HepG2 (cell line): ENCODE measurements around the gene NABP1. TPM values are rescaled to one million over a fixed set of nuclear protein-coding genes. Genes with fewer than 3 reads are reported as not detected.

ENCODE experiments used
- CREBL2 ChIP-seq: sonication (generic); formaldehyde crosslinking; IDR thresholded peaks from 2 replicates; pipeline ENCODE4 v1.8.1; 2023; ENCODE audit warnings: missing genetic modification reagents, mild to moderate bottlenecking, borderline replicate concordance
- ELK4 ChIP-seq: sonication (generic); formaldehyde crosslinking; IDR thresholded peaks from 2 replicates; pipeline ENCODE4 v1.9.0; 2021; ENCODE audit warnings: missing genetic modification reagents, borderline replicate concordance
- GATA4 ChIP-seq: sonication (generic); IDR thresholded peaks from 2 replicates; pipeline ENCODE4 v1.6.1; 2016; ENCODE audit warnings: antibody characterized with exemption, low read depth, borderline replicate concordance
- KDM5B ChIP-seq: sonication (generic); formaldehyde crosslinking; IDR thresholded peaks from 2 replicates; pipeline ENCODE4 v1.4.0; 2020; ENCODE audit warnings: missing genetic modification reagents, mild to moderate bottlenecking, borderline replicate concordance
- LCORL ChIP-seq, 2 experiments: fragments of 450-650 bp in 1 of 2; sonication (generic) in 1 of 2; formaldehyde crosslinking in 1 of 2; IDR thresholded peaks; 2 replicates each; pipeline versions ENCODE4 v1.5.0 to v1.6.1; 2017 to 2020; ENCODE audit warnings: antibody characterized with exemption in 1 of 2, missing genetic modification reagents in 1 of 2
- MATR3 ChIP-seq: sonication (generic); formaldehyde crosslinking; IDR thresholded peaks from 2 replicates; pipeline ENCODE4 v1.4.0; 2020; ENCODE audit warnings: missing genetic modification reagents
- MIER2 ChIP-seq: IDR thresholded peaks from 2 replicates; pipeline ENCODE4 v1.6.1; 2016; ENCODE audit warnings: missing biosample characterization, missing genetic modification reagents
- PAX8 ChIP-seq: sonication (generic); formaldehyde crosslinking; IDR thresholded peaks from 2 replicates; pipeline ENCODE4 v1.8.0; 2022; ENCODE audit warnings: mild to moderate bottlenecking, missing genetic modification reagents, borderline replicate concordance
- PHF20 ChIP-seq: sonication (generic); formaldehyde crosslinking; IDR thresholded peaks from 2 replicates; pipeline ENCODE4 v1.5.0; 2020; ENCODE audit warnings: mild to moderate bottlenecking, missing genetic modification reagents
- TFDP2 ChIP-seq: sonication (generic); formaldehyde crosslinking; IDR thresholded peaks from 2 replicates; pipeline ENCODE4 v1.4.0; 2020; ENCODE audit warnings: missing genetic modification reagents
- ZBTB14 ChIP-seq: sonication (generic); formaldehyde crosslinking; IDR thresholded peaks from 2 replicates; pipeline ENCODE4 v1.4.0; 2020; ENCODE audit warnings: missing genetic modification reagents
- ZBTB44 ChIP-seq: sonication (generic); formaldehyde crosslinking; IDR thresholded peaks from 2 replicates; pipeline ENCODE4 v1.4.0; 2020; ENCODE audit warnings: missing genetic modification reagents
- ZFP37 ChIP-seq: sonication (generic); formaldehyde crosslinking; IDR thresholded peaks from 2 replicates; pipeline ENCODE4 v1.4.0; 2020; ENCODE audit warnings: missing genetic modification reagents, borderline replicate concordance
- ZFP62 ChIP-seq: sonication (generic); formaldehyde crosslinking; IDR thresholded peaks from 2 replicates; pipeline ENCODE4 v1.4.0; 2020; ENCODE audit warnings: missing genetic modification reagents
- ZKSCAN5 ChIP-seq: sonication (generic); formaldehyde crosslinking; IDR thresholded peaks from 2 replicates; pipeline ENCODE4 v1.5.1; 2020; ENCODE audit warnings: mild to moderate bottlenecking, missing genetic modification reagents
- ZNF205 ChIP-seq: IDR thresholded peaks from 2 replicates; pipeline ENCODE4 v1.6.1; 2018; ENCODE audit warnings: missing biosample characterization, missing genetic modification reagents
- ZNF253 ChIP-seq: sonication (generic); formaldehyde crosslinking; IDR thresholded peaks from 2 replicates; pipeline ENCODE4 v1.8.0; 2022; ENCODE audit warnings: mild to moderate bottlenecking, missing genetic modification reagents, borderline replicate concordance
- ZNF441 ChIP-seq: sonication (generic); formaldehyde crosslinking; IDR thresholded peaks from 2 replicates; pipeline ENCODE4 v1.7.0; 2021; ENCODE audit warnings: missing genetic modification reagents, borderline replicate concordance
- ZNF550 ChIP-seq: sonication (generic); formaldehyde crosslinking; IDR thresholded peaks from 2 replicates; pipeline ENCODE4 v1.4.0; 2020; ENCODE audit warnings: mild to moderate bottlenecking, missing genetic modification reagents, borderline replicate concordance
- ZNF615 ChIP-seq: sonication (generic); formaldehyde crosslinking; IDR thresholded peaks from 2 replicates; pipeline ENCODE4 v1.5.0; 2020; ENCODE audit warnings: mild to moderate bottlenecking, missing genetic modification reagents, borderline replicate concordance
- ZNF616 ChIP-seq: sonication (generic); formaldehyde crosslinking; IDR thresholded peaks from 2 replicates; pipeline ENCODE4 v1.5.0; 2020; ENCODE audit warnings: low read depth, mild to moderate bottlenecking, missing genetic modification reagents
- ZSCAN21 ChIP-seq: sonication (generic); formaldehyde crosslinking; IDR thresholded peaks from 2 replicates; pipeline ENCODE4 v1.8.0; 2022; ENCODE audit warnings: mild to moderate bottlenecking, missing genetic modification reagents, moderate library complexity, borderline replicate concordance
- ZZZ3 ChIP-seq: sonication (generic); formaldehyde crosslinking; IDR thresholded peaks from 2 replicates; pipeline ENCODE4 v1.4.0; 2020; ENCODE audit warnings: missing genetic modification reagents, mild to moderate bottlenecking, borderline replicate concordance
- polyA plus RNA-seq, 8 experiments: library from polyadenylated mRNA; depleted of rRNA in 3 of 8; stranded (reverse) in 7 of 8; unstranded in 1 of 8; fragments of >200 nt; fragmentation: Illumina TruSeq in 4 of 8; extraction: Trizol in 4 of 8; gene quantifications; 2 replicates each; pipeline versions ENCODE4 v1.2.1 to v1.2.3, GENCODE V29; 2011 to 2016; ENCODE audit warnings: low read depth in 4 of 8, missing spikeins in 1 of 8, mixed read lengths in 1 of 8; ENCODE audit not compliant: insufficient read depth in 1 of 8
- total RNA-seq, 5 experiments: library from RNA; depleted of rRNA; stranded (reverse); fragments of >200 nt; fragmentation: Illumina TruSeq; extraction: Trizol; gene quantifications; 2 replicates each; pipeline ENCODE4 v1.2.3, GENCODE V29; 2016; ENCODE audit warnings: low read depth in 1 of 5

NABP1 gene
- total and polyA plus RNA-seq, 2 of the 13 experiments (the other 11 are each of a cell fraction or from before 2014, with no cell fraction given) = 14.9 to 19.8 TPM

- no peak; the same call in none of the 2 replicates for TF ChIP-seq PHF20 (CRISPR knock-in tag)
- TF ChIP-seq ZNF550 = 0 out of 2 replicates have a peak, but pooled peaks have one; percentile 67
- no peak for TF ChIP-seq ZKSCAN5 (CRISPR knock-in tag)
- TF ChIP-seq ELK4 (CRISPR knock-in tag) = no peak
- TF ChIP-seq ZBTB44 (CRISPR knock-in tag) = 0 out of 2 replicates have a peak, but pooled peaks have one; percentile 86
- peak; percentile 79 for TF ChIP-seq ZNF441
- peak; percentile 23 for TF ChIP-seq CREBL2 (CRISPR knock-in tag)
- TF ChIP-seq ZNF205 = peak; percentile 72; the same call in 1 of the 2 replicates
- TF ChIP-seq ZNF253 (CRISPR knock-in tag) = no peak; the same call in 1 of the 2 replicates
- peak; percentile 79; the same call in 1 of the 2 replicates for TF ChIP-seq ZFP62 (CRISPR knock-in tag)
- TF ChIP-seq TFDP2 = peak; percentile 73
- TF ChIP-seq GATA4 = peak; percentile 91; the same call in 1 of the 2 replicates
- no peak for TF ChIP-seq LCORL (IDR thresholded peaks at IDR 0.05)
- no peak; the same call in 1 of the 2 replicates for TF ChIP-seq LCORL (CRISPR knock-in tag; IDR thresholded peaks at IDR 0.05)
- peak; percentile 88 for TF ChIP-seq ZBTB14 (CRISPR knock-in tag)
- peak; percentile 94; the same call in 1 of the 2 replicates for TF ChIP-seq ZSCAN21 (CRISPR knock-in tag)
- peak; percentile 51 for TF ChIP-seq ZFP37 (CRISPR knock-in tag)
- TF ChIP-seq MATR3 (CRISPR knock-in tag) = no peak
- peak; percentile 59; the same call in 1 of the 2 replicates for TF ChIP-seq PAX8 (CRISPR knock-in tag)
- TF ChIP-seq MIER2 (CRISPR knock-in tag) = no peak
- TF ChIP-seq ZZZ3 (CRISPR knock-in tag) = no peak
- 0 out of 2 replicates have a peak, but pooled peaks have one; percentile 30 for TF ChIP-seq ZNF616 (CRISPR knock-in tag)
- TF ChIP-seq ZNF615 (CRISPR knock-in tag) = no peak
- TF ChIP-seq KDM5B = peak; percentile 95
Observed at GRCh38 chr2:191677646-191678436, at the start of gene NABP1 (continued).
